Caco-2 (cell line): Measurements from ENCODE around the gene VNN1. TPM values are rescaled to one million over a fixed set of nuclear protein-coding genes. Genes with fewer than 3 reads are reported as not detected.

Source experiments
- BruUV-seq: library from RNA; stranded (reverse); fragments of 400-500 nt; replicated peaks from 2 replicates; lab custom pipeline; 2021; lab: Mats Ljungman, UMichigan
- CTCF ChIA-PET: fragments of 300-600 bp; sonication (Branson Sonifier 250); formaldehyde crosslinking; loops from one replicate; lab custom pipeline; 2022; ENCODE audit warnings: antibody characterized with exemption; lab: Charles Lee
- POLR2A ChIA-PET: fragments of 300-600 bp; sonication (Branson Sonifier 250); formaldehyde crosslinking; loops from one replicate; lab custom pipeline; 2022; ENCODE audit warnings: antibody characterized with exemption; lab: Charles Lee
- DNase-seq, 2 experiments: peaks; one replicate each; pipeline versions ENCODE4 v3.0.0 to v3.0.0-alpha.2; 2020 to 2022
- H3K27me3 ChIP-seq: replicated peaks from 2 replicates; pipeline ENCODE4 v1.6.0; 2011; ENCODE audit warnings: low read length; ENCODE audit not compliant: control insufficient read depth, insufficient read depth
- H3K36me3 ChIP-seq: 2 replicates; pipeline ENCODE4 v1.5.1; 2011; ENCODE audit warnings: low read length; ENCODE audit not compliant: control insufficient read depth, insufficient read depth
- H3K4me1 ChIP-seq: fragments of 250-450 bp; sonication (Bioruptor Pico); 2 replicates; pipeline ENCODE4 v1.5.1; 2020; ENCODE audit warnings: mild to moderate bottlenecking
- H3K4me3 ChIP-seq: 2 replicates; pipeline ENCODE4 v1.5.1; 2011; ENCODE audit warnings: low read depth, mild to moderate bottlenecking, control low read depth, low read length
- H3K9me3 ChIP-seq: fragments of 250-450 bp; sonication (Bioruptor Pico); 2 replicates; pipeline ENCODE4 v1.5.1; 2020; ENCODE audit warnings: mild to moderate bottlenecking, moderate library complexity
- H3K27ac Mint-ChIP-seq: one replicate; pipeline ENCODE4 v1.8.0; 2022; ENCODE audit warnings: mixed read lengths; ENCODE audit not compliant: unreplicated experiment
- H3K27me3 Mint-ChIP-seq: one replicate; pipeline ENCODE4 v1.8.0; 2022; ENCODE audit warnings: mixed read lengths; ENCODE audit not compliant: insufficient read depth, unreplicated experiment
- H3K36me3 Mint-ChIP-seq: one replicate; pipeline ENCODE4 v1.8.0; 2022; ENCODE audit warnings: mild to moderate bottlenecking, mixed read lengths; ENCODE audit not compliant: insufficient read depth, unreplicated experiment
- H3K4me1 Mint-ChIP-seq: one replicate; pipeline ENCODE4 v1.8.0; 2022; ENCODE audit warnings: low read depth, mixed read lengths; ENCODE audit not compliant: unreplicated experiment
- H3K4me3 Mint-ChIP-seq: one replicate; pipeline ENCODE4 v1.8.0; 2022; ENCODE audit warnings: mild to moderate bottlenecking, moderate library complexity, mixed read lengths; ENCODE audit not compliant: unreplicated experiment
- H3K9me3 Mint-ChIP-seq: one replicate; pipeline ENCODE4 v1.8.0; 2022; ENCODE audit warnings: mixed read lengths; ENCODE audit not compliant: unreplicated experiment
- CTCF ChIP-seq, 2 experiments: fragments of 200-600 bp in 1 of 2; IDR thresholded peaks; 1 replicate in 1 of 2; 2 replicates in 1 of 2; pipeline versions ENCODE4 v1.5.1 to v1.8.0; 2011 to 2022; ENCODE audit warnings: antibody characterized with exemption in 1 of 2, control low read depth in 1 of 2, inconsistent platforms in 1 of 2, low read depth in 1 of 2, low read length in 1 of 2, mild to moderate bottlenecking in 1 of 2, moderate library complexity in 1 of 2; ENCODE audit not compliant: insufficient read depth in 1 of 2, severe bottlenecking in 1 of 2, unreplicated experiment in 1 of 2
- intact Hi-C: fragments of 100-400 bp; cut with micrococcal nuclease; formaldehyde crosslinking; loops from one replicate; pipeline ENCODE4 v1.10.0; 2022; ENCODE audit not compliant: unreplicated experiment
- total RNA-seq: library from RNA; stranded (reverse); gene quantifications from 2 replicates; pipeline ENCODE4 v1.2.3, GENCODE V29; 2022

Gene VNN1
- total RNA-seq, 1 experiment from 2014 or later: not detected

GRCh38 chr6:132715881-132716637 lies 2.2 kb upstream of the VNN1 start:
- Mint-ChIP-seq H3K9me3 (no peaks in the 10 kb centered on the region), H3K27ac (no peak overlapping the region), H3K36me3 (no peaks in the 10 kb centered on the region), H3K4me3 (no peak overlapping the region), H3K4me1 (no peaks in the 10 kb centered on the region), H3K27me3 (no peaks in the 10 kb centered on the region)
- TF ChIP-seq CTCF (IDR thresholded peaks at IDR 0.05; ENCODE audit: insufficient read depth in 1 of 2, low read depth in 1 of 2, low read length in 1 of 2, severe bottlenecking in 1 of 2, unreplicated experiment in 1 of 2): no peak
- no peak overlapping the region for H3K4me3 ChIP-seq
- no TSS peak for BruUV-seq
- no peaks in the 10 kb centered on the region for H3K9me3 ChIP-seq
- POLR2A ChIA-PET: no interaction called here
- no peak for DNase-seq
- H3K36me3 ChIP-seq: no peaks in the 10 kb centered on the region
- no peaks in the 10 kb centered on the region for H3K27me3 ChIP-seq
- intact Hi-C loops: loop anchor here (1.0 to 5.0 kb wide), 5 partner anchors 47 to 416 kb away; no protein-coding TSS in a partner anchor
- H3K4me1 ChIP-seq: peaks cover 9% of the 10 kb centered on the region
- CTCF ChIA-PET: interaction anchor here (0.5 to 2.7 kb wide), 5 partner anchors 46 to 186 kb away, joined by 3 to 23 read pairs (median 3); no protein-coding TSS in a partner anchor

GRCh38 chr6:132715204-132715603 lies 1.3 kb upstream of the VNN1 start:
- no TSS peak for BruUV-seq
- H3K27me3 Mint-ChIP-seq: no peaks in the 10 kb centered on the region
- DNase-seq: peak; percentile 73 to 81
- H3K36me3 Mint-ChIP-seq: no peaks in the 10 kb centered on the region
- no peak overlapping the region for H3K27ac Mint-ChIP-seq
- H3K9me3 Mint-ChIP-seq: no peaks in the 10 kb centered on the region
- Histone ChIP-seq H3K9me3 (no peaks in the 10 kb centered on the region), H3K36me3 (no peaks in the 10 kb centered on the region), H3K4me3 (no peak overlapping the region), H3K27me3 (no peaks in the 10 kb centered on the region), H3K4me1 (peaks cover 9% of the 10 kb centered on the region)
- no peaks in the 10 kb centered on the region for H3K4me1 Mint-ChIP-seq
- CTCF ChIA-PET: interaction anchor here (0.6 to 2.7 kb wide), 14 partner anchors 38 to 231 kb away, joined by 3 to 23 read pairs (median 3); partner anchors contain the start of gene STX7
- intact Hi-C loops: loop anchor here (1.0 to 5.0 kb wide), 5 partner anchors 46 to 415 kb away; no protein-coding TSS in a partner anchor
- POLR2A ChIA-PET: interaction anchor here (0.5 kb wide), 1 partner anchor 10 kb away, joined by 3 read pairs; no protein-coding TSS in a partner anchor
- peak; percentile 53 to 70 for TF ChIP-seq CTCF (IDR thresholded peaks at IDR 0.05; ENCODE audit: insufficient read depth in 1 of 2, low read depth in 1 of 2, low read length in 1 of 2, severe bottlenecking in 1 of 2, unreplicated experiment in 1 of 2)
- H3K4me3 Mint-ChIP-seq: no peak overlapping the region

- intact Hi-C loops: no loop called here
- no peak for DNase-seq
- ChIA-PET POLR2A (no interaction called here), CTCF (no interaction called here)
- H3K4me3 Mint-ChIP-seq: no peak overlapping the region
- Histone ChIP-seq H3K4me1 (peaks cover 1% of the 10 kb centered on the region; the same call in 1 of the 2 replicates), H3K9me3 (no peaks in the 10 kb centered on the region), H3K27me3 (no peaks in the 10 kb centered on the region), H3K36me3 (no peaks in the 10 kb centered on the region), H3K4me3 (no peak overlapping the region)
- no peaks in the 10 kb centered on the region for H3K27me3 Mint-ChIP-seq
- H3K9me3 Mint-ChIP-seq: no peaks in the 10 kb centered on the region
- no TSS peak for BruUV-seq
- no peak for TF ChIP-seq CTCF (IDR thresholded peaks at IDR 0.05; ENCODE audit: insufficient read depth in 1 of 2, low read depth in 1 of 2, low read length in 1 of 2, severe bottlenecking in 1 of 2, unreplicated experiment in 1 of 2)
- H3K36me3 Mint-ChIP-seq: no peaks in the 10 kb centered on the region
- no peaks in the 10 kb centered on the region for H3K4me1 Mint-ChIP-seq
- no peak overlapping the region for H3K27ac Mint-ChIP-seq
Observed at GRCh38 chr6:132714160-132714559, 305 bp upstream of the VNN1 start.
